Astrocyte of the cerebellum (primary cell): ENCODE results near the gene IL1A.

Experiments used
- DNase-seq: peaks from one replicate; pipeline ENCODE4 v3.0.0-alpha.2; 2011; ENCODE audit warnings: low read depth
- H3K4me3 ChIP-seq: 2 replicates; pipeline ENCODE4 v1.5.1; 2011; ENCODE audit warnings: mild to moderate bottlenecking, low read depth, low read length, moderate library complexity
- CTCF ChIP-seq: IDR thresholded peaks from 2 replicates; pipeline ENCODE4 v1.5.1; 2012; ENCODE audit warnings: low read length, low read depth, moderate library complexity, mild to moderate bottlenecking; ENCODE audit errors: missing control alignments
- in situ Hi-C: cut with HindIII; loops from 2 replicates; pipeline ENCODE4 v1.10.0; 2017; ENCODE audit warnings: low sequenced_read_pairs

IL1A gene

GRCh38 chr2:112776113-112776512 is 8.2 kb downstream of the IL1A start:
- no peak for TF ChIP-seq CTCF
- in situ Hi-C loops = no loop called here
- no peak overlapping the region for H3K4me3 ChIP-seq
- no peak for DNase-seq

- H3K4me3 ChIP-seq = no peak overlapping the region
- in situ Hi-C loops = no loop called here
- TF ChIP-seq CTCF = no peak
- DNase-seq = no peak
These were observed 9.6 kb downstream of the IL1A start for GRCh38 chr2:112774536-112775285.

- in situ Hi-C loops = no loop called here
- no peak for DNase-seq
These were observed 10.7 kb downstream of the IL1A start for GRCh38 chr2:112773556-112773955.

GRCh38 chr2:112772911-112773475 is 11.3 kb downstream of the IL1A start:
- no peak for TF ChIP-seq CTCF
- DNase-seq = no peak
- in situ Hi-C loops = no loop called here
- H3K4me3 ChIP-seq = no peak overlapping the region

More at GRCh38 chr2:112773556-112773955, 10.7 kb downstream of the IL1A start:
- TF ChIP-seq CTCF = no peak
- no peak overlapping the region for H3K4me3 ChIP-seq

GRCh38 chr2:112772322-112772721 is 12.0 kb downstream of the IL1A start:
- no peak for DNase-seq
- in situ Hi-C loops = no loop called here
- no peak for TF ChIP-seq CTCF
- no peak overlapping the region for H3K4me3 ChIP-seq

- no peak overlapping the region for H3K4me3 ChIP-seq
- no peak for TF ChIP-seq CTCF
- in situ Hi-C loops = no loop called here
- no peak for DNase-seq
These were observed 15.9 kb downstream of the IL1A start for GRCh38 chr2:112768432-112768831.
